ENCODE measurements around the gene LDB1.

Gene LDB1

GRCh38 chr10:102133373-102134195 lies 13.4 kb upstream of the LDB1 start:
- H3K27me3 ChIP-seq (ENCODE audit: low read depth, low read length): no peaks in the 10 kb centered on the region
- peak overlapping the region; percentile 78 for H3K27ac ChIP-seq (ENCODE audit: low read length)
- H4K20me1 ChIP-seq (ENCODE audit: insufficient read depth, low read length): peaks cover 35% of the 10 kb centered on the region
- H3K4me1 ChIP-seq (ENCODE audit: low read length): peaks cover 43% of the 10 kb centered on the region
- TF ChIP-seq EZH2phosphoT487 (IDR thresholded peaks at IDR 0.05; ENCODE audit: low read depth): no peak
- TF ChIP-seq CTCF (IDR thresholded peaks at IDR 0.05; ENCODE audit: low read depth, low read length): no peak
- peak overlapping the region; percentile 95 for H3K9ac ChIP-seq (ENCODE audit: low read length)
- peak overlapping the region; percentile 100 for H3K4me3 ChIP-seq (ENCODE audit: low read length)
- peaks cover 64% of the 10 kb centered on the region for H3K79me2 ChIP-seq (ENCODE audit: low read length)
- peak overlapping the region; percentile 97 for H3K4me2 ChIP-seq (ENCODE audit: low read length)
- H2AFZ ChIP-seq (ENCODE audit: low read depth, low read length): no peak overlapping the region
- peaks cover 28% of the 10 kb centered on the region for H3K36me3 ChIP-seq (replicated peaks; ENCODE audit: low read depth, low read length)
- H3K9me3 ChIP-seq (ENCODE audit: insufficient read depth, low read length): no peaks in the 10 kb centered on the region

GRCh38 chr10:102132563-102133372 lies 12.6 kb upstream of the LDB1 start, which contains the start of gene PPRC1:
TSS of gene PPRC1 (plus strand) at chr10:102133040. CDS start at chr10:102133069, 29 bp downstream.
- H3K36me3 ChIP-seq (replicated peaks; ENCODE audit: low read depth, low read length): peaks cover 20% of the 10 kb centered on the region
- H2AFZ ChIP-seq (ENCODE audit: low read depth, low read length): peak within 1 kb of the TSS; percentile 78
- no peaks in the 10 kb centered on the region for H3K9me3 ChIP-seq (ENCODE audit: insufficient read depth, low read length)
- H3K79me2 ChIP-seq (ENCODE audit: low read length): peaks cover 56% of the 10 kb centered on the region
- no peaks in the 10 kb centered on the region for H3K27me3 ChIP-seq (ENCODE audit: low read depth, low read length)
- peak within 1 kb of the TSS; percentile 100 for H3K4me3 ChIP-seq (ENCODE audit: low read length)
- peak within 1 kb of the TSS; percentile 95 for H3K9ac ChIP-seq (ENCODE audit: low read length)
- peaks cover 32% of the 10 kb centered on the region for H4K20me1 ChIP-seq (ENCODE audit: insufficient read depth, low read length)
- H3K4me1 ChIP-seq (ENCODE audit: low read length): peaks cover 43% of the 10 kb centered on the region
- TF ChIP-seq CTCF (IDR thresholded peaks at IDR 0.05; ENCODE audit: low read depth, low read length): peak; percentile 81
- TF ChIP-seq EZH2phosphoT487 (IDR thresholded peaks at IDR 0.05; ENCODE audit: low read depth): no peak
- H3K27ac ChIP-seq (ENCODE audit: low read length): peak within 1 kb of the TSS; percentile 78
- H3K4me2 ChIP-seq (ENCODE audit: low read length): peak within 1 kb of the TSS; percentile 97

GRCh38 chr10:102132193-102132562 lies 12.0 kb upstream of the LDB1 start:
- H3K4me2 ChIP-seq (ENCODE audit: low read length): peak overlapping the region; percentile 91
- H4K20me1 ChIP-seq (ENCODE audit: insufficient read depth, low read length): peaks cover 26% of the 10 kb centered on the region
- no peaks in the 10 kb centered on the region for H3K9me3 ChIP-seq (ENCODE audit: insufficient read depth, low read length)
- H3K27ac ChIP-seq (ENCODE audit: low read length): peak overlapping the region; percentile 78
- H3K4me1 ChIP-seq (ENCODE audit: low read length): peaks cover 43% of the 10 kb centered on the region
- peak overlapping the region; percentile 100 for H3K4me3 ChIP-seq (ENCODE audit: low read length)
- H3K79me2 ChIP-seq (ENCODE audit: low read length): peaks cover 50% of the 10 kb centered on the region
- H2AFZ ChIP-seq (ENCODE audit: low read depth, low read length): peak overlapping the region; percentile 78
- peak overlapping the region; percentile 95 for H3K9ac ChIP-seq (ENCODE audit: low read length)
- peaks cover 15% of the 10 kb centered on the region for H3K36me3 ChIP-seq (replicated peaks; ENCODE audit: low read depth, low read length)
- no peaks in the 10 kb centered on the region for H3K27me3 ChIP-seq (ENCODE audit: low read depth, low read length)
- TF ChIP-seq CTCF (IDR thresholded peaks at IDR 0.05; ENCODE audit: low read depth, low read length): no peak
- no peak for TF ChIP-seq EZH2phosphoT487 (IDR thresholded peaks at IDR 0.05; ENCODE audit: low read depth)

Measured in OCI-LY3 (cell line).